T-helper 2 cell treated with Interferon-gamma antibody and Interleukin-4, amounts not matched to agents 5 μg/mL and 100 μg/mL, for 36 hours (primary cell): Measurements from ENCODE around the gene CHIA.

Experiments
- DNase-seq: peaks from one replicate; pipeline ENCODE4 v3.0.0; 2021; ENCODE audit warnings: low spot score
- H3K27ac Mint-ChIP-seq: one replicate; pipeline ENCODE4 v1.8.0; 2021; ENCODE audit warnings: mild to moderate bottlenecking, mixed read lengths
- H3K27me3 Mint-ChIP-seq: one replicate; pipeline ENCODE4 v1.8.0; 2021; ENCODE audit warnings: low read depth, mixed read lengths
- H3K36me3 Mint-ChIP-seq: one replicate; pipeline ENCODE4 v1.8.0; 2021; ENCODE audit warnings: low read depth, mixed read lengths
- H3K4me1 Mint-ChIP-seq: one replicate; pipeline ENCODE4 v1.8.0; 2021; ENCODE audit warnings: low read depth, mixed read lengths
- H3K4me3 Mint-ChIP-seq: one replicate; pipeline ENCODE4 v1.8.0; 2022; ENCODE audit warnings: mild to moderate bottlenecking, moderate library complexity, mixed read lengths
- H3K9me3 Mint-ChIP-seq: one replicate; pipeline ENCODE4 v1.8.0; 2021; ENCODE audit warnings: mixed read lengths

The CHIA gene

GRCh38 chr1:111290630-111291029 lies at the start of gene CHIA:
Gene CHIA (plus strand): TSS chr1:111290851. CDS start chr1:111310468, 19,617 bp downstream.
- DNase-seq, result no peak
- Mint-ChIP-seq H3K36me3 (no peaks in the 10 kb centered on the region), H3K9me3 (no peaks in the 10 kb centered on the region), H3K27ac (no peak within 1 kb of the TSS), H3K4me3 (no peak within 1 kb of the TSS), H3K27me3 (peaks cover 11% of the 10 kb centered on the region), H3K4me1 (peaks cover 10% of the 10 kb centered on the region)

GRCh38 chr1:111241797-111242196 lies 48.9 kb upstream of the CHIA start:
- H3K27ac Mint-ChIP-seq, result no peak overlapping the region
- H3K36me3 Mint-ChIP-seq, result peaks cover 22% of the 10 kb centered on the region
- no peaks in the 10 kb centered on the region for H3K4me1 Mint-ChIP-seq
- H3K9me3 Mint-ChIP-seq, result no peaks in the 10 kb centered on the region
- H3K27me3 Mint-ChIP-seq, result no peaks in the 10 kb centered on the region
- no peak overlapping the region for H3K4me3 Mint-ChIP-seq
- DNase-seq, result no peak

DNA sequence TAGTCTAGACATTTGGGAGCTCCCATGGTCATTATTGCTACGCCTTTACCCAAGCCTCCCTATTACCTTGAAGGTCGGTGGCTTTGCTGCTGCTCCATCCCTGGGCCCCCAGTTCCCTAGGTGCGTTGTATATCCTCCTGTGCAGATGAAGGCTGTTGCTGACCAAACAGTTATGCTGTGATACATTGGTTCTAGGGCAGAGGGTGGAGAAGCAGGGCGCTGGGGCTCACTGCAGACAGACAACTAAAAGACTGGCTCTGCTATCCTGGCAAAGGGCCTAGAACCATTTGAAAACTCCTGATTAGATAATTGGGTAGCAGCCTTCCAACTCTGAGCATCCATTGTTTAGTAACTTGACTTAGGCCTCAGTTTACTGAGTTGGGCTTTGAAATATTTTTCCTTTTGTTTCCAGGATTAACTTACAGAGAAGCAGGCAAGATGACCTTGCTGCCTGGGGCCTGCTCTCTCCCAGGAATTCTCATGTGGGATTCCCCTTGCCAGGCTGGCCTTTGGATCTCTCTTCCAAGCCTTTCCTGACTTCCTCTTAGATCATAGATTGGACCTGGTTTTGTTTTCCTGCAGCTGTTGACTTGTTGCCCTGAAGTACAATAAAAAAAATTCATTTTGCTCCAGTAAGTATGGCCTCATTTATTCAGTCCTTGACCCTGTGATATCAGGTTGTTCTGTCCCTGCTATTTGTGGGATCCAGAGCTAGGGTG lies 47.7 kb upstream of the CHIA start:
- Mint-ChIP-seq H3K27ac (no peak overlapping the region), H3K36me3 (peaks cover 19% of the 10 kb centered on the region), H3K9me3 (no peaks in the 10 kb centered on the region), H3K27me3 (no peaks in the 10 kb centered on the region), H3K4me1 (no peaks in the 10 kb centered on the region), H3K4me3 (no peak overlapping the region)
- DNase-seq, result no peak

DNA sequence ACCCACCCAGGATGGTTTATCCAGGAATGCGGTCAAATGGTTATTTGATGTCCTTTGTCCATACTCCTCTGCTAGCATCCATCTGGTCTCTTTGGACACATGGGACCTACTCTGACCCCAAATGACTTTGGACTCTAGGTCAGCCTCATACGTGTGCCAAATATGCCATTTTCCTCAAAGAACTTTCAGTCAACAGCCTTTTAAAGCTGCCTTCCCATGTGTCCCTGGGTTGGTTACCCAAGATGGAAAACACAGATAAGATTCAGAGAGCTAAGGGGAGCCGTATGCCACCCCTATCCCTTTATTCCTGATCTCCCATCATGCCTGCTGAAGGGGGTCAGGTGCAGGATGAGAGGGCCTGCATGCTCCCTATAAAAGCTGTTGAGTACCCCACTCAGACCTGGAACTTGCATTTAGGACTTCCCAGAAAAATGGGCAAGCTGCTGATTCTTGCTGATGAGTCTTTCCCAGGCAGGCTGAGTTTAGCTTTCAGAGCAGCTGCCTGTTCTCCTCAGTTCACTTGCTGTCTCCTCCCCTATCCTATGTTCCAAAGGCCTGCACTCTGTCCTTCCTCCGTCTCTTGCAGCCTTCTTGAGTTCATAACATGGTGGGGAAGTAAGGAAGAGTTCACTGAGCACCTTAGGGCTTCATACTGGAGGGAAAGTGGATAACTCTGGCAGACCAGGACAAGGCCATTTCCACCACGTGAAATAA lies 43.4 kb upstream of the CHIA start:
- Mint-ChIP-seq H3K9me3 (no peaks in the 10 kb centered on the region), H3K27me3 (peaks cover 4% of the 10 kb centered on the region), H3K27ac (no peak overlapping the region), H3K36me3 (peaks cover 10% of the 10 kb centered on the region), H3K4me3 (no peak overlapping the region), H3K4me1 (peaks cover 7% of the 10 kb centered on the region)
- no peak for DNase-seq

DNA sequence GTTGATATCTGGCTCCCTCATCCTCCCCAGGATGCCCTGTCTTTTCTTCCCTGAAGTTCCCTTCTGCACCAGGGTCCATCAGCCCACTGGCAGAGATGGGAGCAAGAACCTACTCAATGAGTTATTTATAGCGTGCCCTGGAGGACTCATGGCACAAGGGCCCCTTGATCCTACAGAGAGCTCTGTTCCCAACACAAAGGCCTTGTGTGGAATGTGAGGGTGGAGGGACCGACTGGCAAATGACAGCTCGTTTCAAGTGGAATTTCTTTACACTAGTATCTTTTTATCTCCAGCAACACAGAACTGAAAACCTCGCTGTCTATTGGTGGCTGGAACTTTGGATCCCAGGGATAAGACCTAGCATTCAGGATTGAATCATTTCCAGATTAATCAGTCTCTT lies 40.7 kb upstream of the CHIA start:
- no peak overlapping the region for H3K4me3 Mint-ChIP-seq
- no peaks in the 10 kb centered on the region for H3K36me3 Mint-ChIP-seq
- H3K4me1 Mint-ChIP-seq, result peaks cover 7% of the 10 kb centered on the region
- DNase-seq, result no peak
- no peak overlapping the region for H3K27ac Mint-ChIP-seq
- H3K27me3 Mint-ChIP-seq, result peaks cover 9% of the 10 kb centered on the region
- no peaks in the 10 kb centered on the region for H3K9me3 Mint-ChIP-seq

GRCh38 chr1:111251570-111251969 lies 39.1 kb upstream of the CHIA start:
- H3K27me3 Mint-ChIP-seq, result peaks cover 12% of the 10 kb centered on the region
- no peaks in the 10 kb centered on the region for H3K36me3 Mint-ChIP-seq
- no peak for DNase-seq
- H3K27ac Mint-ChIP-seq, result no peak overlapping the region
- no peaks in the 10 kb centered on the region for H3K9me3 Mint-ChIP-seq
- no peak overlapping the region for H3K4me3 Mint-ChIP-seq
- H3K4me1 Mint-ChIP-seq, result peaks cover 7% of the 10 kb centered on the region

GRCh38 chr1:111252786-111253185 lies 37.9 kb upstream of the CHIA start:
- H3K27ac Mint-ChIP-seq, result no peak overlapping the region
- H3K9me3 Mint-ChIP-seq, result no peaks in the 10 kb centered on the region
- H3K27me3 Mint-ChIP-seq, result peaks cover 15% of the 10 kb centered on the region
- H3K4me3 Mint-ChIP-seq, result no peak overlapping the region
- H3K36me3 Mint-ChIP-seq, result no peaks in the 10 kb centered on the region
- peaks cover 7% of the 10 kb centered on the region for H3K4me1 Mint-ChIP-seq
- DNase-seq, result no peak

GRCh38 chr1:111253876-111254275 lies 36.8 kb upstream of the CHIA start:
- Mint-ChIP-seq H3K27ac (no peak overlapping the region), H3K4me1 (peaks cover 7% of the 10 kb centered on the region), H3K4me3 (no peak overlapping the region), H3K27me3 (peaks cover 17% of the 10 kb centered on the region), H3K36me3 (no peaks in the 10 kb centered on the region), H3K9me3 (no peaks in the 10 kb centered on the region)
- no peak for DNase-seq

GRCh38 chr1:111256988-111257658 lies 33.5 kb upstream of the CHIA start:
- no peaks in the 10 kb centered on the region for H3K4me1 Mint-ChIP-seq
- H3K4me3 Mint-ChIP-seq, result no peak overlapping the region
- H3K36me3 Mint-ChIP-seq, result no peaks in the 10 kb centered on the region
- peaks cover 26% of the 10 kb centered on the region for H3K27me3 Mint-ChIP-seq
- H3K9me3 Mint-ChIP-seq, result no peaks in the 10 kb centered on the region
- no peak for DNase-seq
- no peak overlapping the region for H3K27ac Mint-ChIP-seq

- Mint-ChIP-seq H3K27ac (no peak overlapping the region), H3K4me3 (no peak overlapping the region), H3K27me3 (peaks cover 75% of the 10 kb centered on the region), H3K4me1 (no peaks in the 10 kb centered on the region), H3K9me3 (no peaks in the 10 kb centered on the region), H3K36me3 (no peaks in the 10 kb centered on the region)
- DNase-seq, result no peak
Measured at GRCh38 chr1:111267801-111268508, 22.7 kb upstream of the CHIA start.

DNA sequence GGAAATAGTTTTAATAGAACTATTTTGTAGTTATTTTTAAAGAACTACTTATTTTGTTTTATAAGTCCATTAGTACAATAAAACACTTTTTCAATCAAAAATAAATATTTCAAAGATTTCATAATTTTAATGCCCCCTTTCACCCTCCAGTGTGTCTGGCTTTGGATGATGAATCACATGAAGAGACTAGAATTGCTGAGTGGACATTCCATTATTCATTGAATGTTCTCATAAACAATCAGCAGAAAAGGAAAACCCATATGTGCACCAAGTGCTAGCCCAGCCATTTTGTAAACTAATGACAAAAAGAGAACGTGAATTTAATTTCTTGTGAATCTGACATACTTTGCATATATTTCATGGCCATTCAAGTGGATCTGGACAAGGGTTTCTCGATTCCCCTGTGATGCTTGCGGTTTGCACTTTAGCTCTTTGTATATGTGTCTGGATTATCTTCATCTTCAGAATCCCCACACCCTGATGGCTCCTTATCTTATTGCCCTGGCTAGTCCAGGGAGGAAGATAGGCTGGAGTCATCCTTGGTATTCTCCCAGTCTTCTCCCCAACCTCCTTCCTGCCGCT lies 20.7 kb upstream of the CHIA start:
- H3K27me3 Mint-ChIP-seq, result peaks cover 57% of the 10 kb centered on the region
- no peak overlapping the region for H3K4me3 Mint-ChIP-seq
- no peaks in the 10 kb centered on the region for H3K36me3 Mint-ChIP-seq
- peaks cover 4% of the 10 kb centered on the region for H3K4me1 Mint-ChIP-seq
- no peak overlapping the region for H3K27ac Mint-ChIP-seq
- no peaks in the 10 kb centered on the region for H3K9me3 Mint-ChIP-seq
- DNase-seq, result no peak

GRCh38 chr1:111270771-111271463 lies 19.7 kb upstream of the CHIA start:
- H3K4me1 Mint-ChIP-seq, result peaks cover 5% of the 10 kb centered on the region
- no peaks in the 10 kb centered on the region for H3K9me3 Mint-ChIP-seq
- no peak overlapping the region for H3K27ac Mint-ChIP-seq
- no peak for DNase-seq
- H3K27me3 Mint-ChIP-seq, result peaks cover 47% of the 10 kb centered on the region
- no peaks in the 10 kb centered on the region for H3K36me3 Mint-ChIP-seq
- H3K4me3 Mint-ChIP-seq, result no peak overlapping the region

DNA sequence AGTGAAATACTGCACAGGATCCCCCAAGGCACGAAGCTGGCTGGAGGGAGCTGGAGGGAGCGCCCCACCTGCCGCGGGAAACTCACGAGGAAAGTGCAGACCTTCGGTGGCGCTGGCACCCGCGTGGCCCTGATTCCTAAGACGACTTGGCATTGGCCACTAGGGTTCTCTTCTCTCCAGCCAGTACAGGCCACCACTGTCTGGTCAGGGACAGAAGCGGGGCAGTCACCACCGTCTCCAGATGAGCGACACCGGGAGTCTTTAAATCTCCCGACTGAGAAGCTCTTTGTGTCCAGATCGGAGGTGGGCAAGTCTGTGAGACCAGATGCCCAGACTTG lies 19.2 kb upstream of the CHIA start:
- DNase-seq, result no peak
- Mint-ChIP-seq H3K36me3 (no peaks in the 10 kb centered on the region), H3K4me3 (no peak overlapping the region), H3K9me3 (no peaks in the 10 kb centered on the region), H3K27me3 (peaks cover 42% of the 10 kb centered on the region), H3K27ac (no peak overlapping the region), H3K4me1 (peaks cover 5% of the 10 kb centered on the region)
